GM19193 (cell line): ENCODE results near the gene COMMD1.

ENCODE experiments used
- POLR2A ChIP-seq: IDR thresholded peaks from 4 replicates; pipeline ENCODE4 v1.6.1; 2011; ENCODE audit not compliant: insufficient read depth, insufficient read length; ENCODE audit errors: extremely low read depth

The COMMD1 gene

GRCh38 chr2:62184512-62185230 is 279.2 kb downstream of the COMMD1 start:
- TF ChIP-seq POLR2A: no peak
